A549 (cell line): ENCODE results near the gene RARB. TPM values are rescaled to one million over a fixed set of nuclear protein-coding genes. Genes with fewer than 3 reads are reported as not detected.
A peak's percentile ranks its signal among the peaks of the same experiment; 100 is the strongest.

Experiments used
- ATAC-seq, 2 experiments: fragments of 200-7000 bp in 1 of 2; fragments of >200 bp in 1 of 2; cut with Nextera tagmentation in 1 of 2; cut with Tn5 transposase in 1 of 2; 3 replicates each; pipeline versions ENCODE4 v1.8.0 to v1.9.1; 2018 to 2020; ENCODE audit warnings: mild to moderate bottlenecking in 1 of 2, moderate library complexity in 1 of 2
- CTCF ChIA-PET: fragments of 300-600 bp; sonication (Branson Sonifier 250); formaldehyde crosslinking; extraction: SDS; loops from one replicate; lab custom pipeline; 2021; ENCODE audit warnings: antibody characterized with exemption, inconsistent platforms; lab: Yijun Ruan, JAX
- POLR2A ChIA-PET: fragments of 350-600 bp; formaldehyde crosslinking; extraction: SDS; loops from one replicate; lab custom pipeline; 2021; ENCODE audit warnings: antibody characterized with exemption, inconsistent platforms; lab: Yijun Ruan, JAX
- DNase-seq, 2 experiments: peaks; one replicate each; pipeline versions ENCODE4 v3.0.0 to v3.0.0-alpha.2; 2011 to 2016; ENCODE audit warnings: low read depth in 1 of 2, low spot score in 1 of 2
- FAIRE-seq: peaks from 2 replicates; lab custom pipeline; 2011; peaks lifted over from hg19 to GRCh38; lab: Jason Lieb, UNC
- H3K27ac ChIP-seq, 2 experiments: fragments of >200 bp; sonication (Bioruptor Twin); formaldehyde crosslinking; 3 replicates each; pipeline ENCODE4 v1.5.1; 2016 to 2017
- H3K4me1 ChIP-seq: fragments of >200 bp; sonication (Bioruptor Twin); formaldehyde crosslinking; 3 replicates; pipeline ENCODE4 v1.6.1; 2016
- H3K4me2 ChIP-seq: fragments of >200 bp; sonication (Bioruptor Twin); formaldehyde crosslinking; 3 replicates; pipeline ENCODE4 v1.6.1; 2016
- H3K4me3 ChIP-seq: fragments of >200 bp; sonication (Bioruptor Twin); formaldehyde crosslinking; 3 replicates; pipeline ENCODE4 v1.5.1; 2016
- H3K9me3 ChIP-seq: fragments of >200 bp; sonication (Bioruptor Twin); formaldehyde crosslinking; 3 replicates; pipeline ENCODE4 v1.6.1; 2016
- BHLHE40 ChIP-seq: IDR thresholded peaks from 2 replicates; pipeline ENCODE4 v1.6.1; 2012; ENCODE audit warnings: low read depth, low read length, inconsistent platforms
- CEBPB ChIP-seq, 2 experiments: fragments of >200 bp in 1 of 2; sonication (Bioruptor Twin) in 1 of 2; formaldehyde crosslinking in 1 of 2; IDR thresholded peaks; 2 replicates each; pipeline ENCODE4 v1.6.1; 2012 to 2016
- CHD4 ChIP-seq: fragments of 200-600 bp; sonication (generic); IDR thresholded peaks from 2 replicates; pipeline ENCODE4 v1.6.1; 2016; ENCODE audit warnings: antibody characterized with exemption, mild to moderate bottlenecking, borderline replicate concordance
- FOSL2 ChIP-seq, 2 experiments: fragments of 450-650 bp in 1 of 2; fragments of >200 bp in 1 of 2; sonication (Bioruptor Twin) in 1 of 2; formaldehyde crosslinking; IDR thresholded peaks; 2 replicates each; pipeline versions ENCODE4 v1.5.0 to v1.6.1; 2016 to 2020; ENCODE audit warnings: mild to moderate bottlenecking in 1 of 2, moderate library complexity in 1 of 2
- FOXS1 ChIP-seq: fragments of 250-450 bp; sonication (Bioruptor Pico); IDR thresholded peaks from 2 replicates; pipeline ENCODE4 v1.5.0; 2020; ENCODE audit warnings: mild to moderate bottlenecking, moderate library complexity
- GATA3 ChIP-seq: IDR thresholded peaks from 2 replicates; pipeline ENCODE4 v1.6.1; 2012; ENCODE audit warnings: borderline replicate concordance
- HDAC2 ChIP-seq: fragments of 200-600 bp; sonication (generic); IDR thresholded peaks from 2 replicates; pipeline ENCODE4 v1.6.1; 2016
- JUNB ChIP-seq: fragments of >200 bp; sonication (Bioruptor Twin); formaldehyde crosslinking; IDR thresholded peaks from 2 replicates; pipeline ENCODE4 v1.6.1; 2016
- KDM1A ChIP-seq: fragments of 200-600 bp; sonication (generic); IDR thresholded peaks from 2 replicates; pipeline ENCODE4 v1.6.1; 2016; ENCODE audit warnings: low read depth, mild to moderate bottlenecking
- KDM5A ChIP-seq: fragments of 200-600 bp; sonication (generic); IDR thresholded peaks from 2 replicates; pipeline ENCODE4 v1.6.1; 2016; ENCODE audit warnings: antibody characterized with exemption, mild to moderate bottlenecking
- NFE2L2 ChIP-seq: fragments of 150-350 bp; conservative IDR thresholded peaks from 2 replicates; pipeline ENCODE4 v1.6.1; 2014; ENCODE audit warnings: low read length
- NR3C1 ChIP-seq: fragments of >200 bp; sonication (Bioruptor Twin); formaldehyde crosslinking; IDR thresholded peaks from 3 replicates; pipeline ENCODE4 v1.6.1; 2017
- PHF8 ChIP-seq: fragments of 200-600 bp; sonication (generic); IDR thresholded peaks from 2 replicates; pipeline ENCODE4 v1.6.1; 2016; ENCODE audit warnings: low read depth, mild to moderate bottlenecking, antibody characterized with exemption, moderate library complexity, borderline replicate concordance
- RARB ChIP-seq: fragments of 250-450 bp; sonication (Bioruptor Pico); IDR thresholded peaks from 2 replicates; pipeline ENCODE4 v1.8.0; 2021; ENCODE audit warnings: mild to moderate bottlenecking, moderate library complexity
- RFX5 ChIP-seq: fragments of 450-650 bp; IDR thresholded peaks from 2 replicates; pipeline ENCODE4 v1.7.1; 2014; ENCODE audit warnings: antibody characterized with exemption, mild to moderate bottlenecking, moderate library complexity
- RNF2 ChIP-seq: fragments of 200-600 bp; sonication (generic); IDR thresholded peaks from 2 replicates; pipeline ENCODE4 v1.6.1; 2016; ENCODE audit warnings: low read depth, mild to moderate bottlenecking, antibody characterized with exemption, moderate library complexity, borderline replicate concordance
- SMC3 ChIP-seq: fragments of >200 bp; sonication (Bioruptor Twin); formaldehyde crosslinking; IDR thresholded peaks from 3 replicates; pipeline ENCODE4 v1.6.1; 2018; ENCODE audit warnings: inconsistent platforms
- TFCP2L1 ChIP-seq: fragments of 250-450 bp; sonication (Bioruptor Pico); IDR thresholded peaks from 2 replicates; pipeline ENCODE4 v1.5.0; 2021; ENCODE audit warnings: mild to moderate bottlenecking
- TP53 ChIP-seq: fragments of 250-450 bp; sonication (Bioruptor Pico); IDR thresholded peaks from 2 replicates; pipeline ENCODE4 v1.5.0; 2021; ENCODE audit warnings: mild to moderate bottlenecking, moderate library complexity
- ZFP36 ChIP-seq: fragments of 450-650 bp; IDR thresholded peaks from 2 replicates; pipeline ENCODE4 v1.6.1; 2014; ENCODE audit warnings: borderline replicate concordance; ENCODE audit not compliant: partially characterized antibody
- WGBS: methylation state at CpG from one replicate; pipeline ENCODE4 v1.1.6; 2017; ENCODE audit errors: missing lambda C conversion rate; 5-methylcytosine and 5-hydroxymethylcytosine counted together
- polyA plus RNA-seq, 4 experiments: library from polyadenylated mRNA; depleted of rRNA in 3 of 4; stranded (reverse); fragments of >200 nt; fragmentation: RNase III in 1 of 4; extraction: RNeasy Plus Mini Kit Qiagen cat#74134 plus additional on column Dnase treatment in 1 of 4; gene quantifications; 2 replicates in 3 of 4; 3 replicates in 1 of 4; pipeline ENCODE4 v1.2.3, GENCODE V29; 2011 to 2017
- TF ChIP-seq, protein P1 (sequence below): fragments of 450-650 bp; IDR thresholded peaks from 2 replicates; pipeline ENCODE4 v1.6.1; 2014; ENCODE audit warnings: antibody characterized with exemption
- TF ChIP-seq, protein P2 (sequence below): fragments of 200-600 bp; sonication (generic); IDR thresholded peaks from 2 replicates; pipeline ENCODE4 v1.6.1; 2016; ENCODE audit warnings: antibody characterized with exemption, mild to moderate bottlenecking, moderate library complexity
- TF ChIP-seq, protein P3 (sequence below): fragments of 250-450 bp; sonication (Bioruptor Pico); IDR thresholded peaks from 2 replicates; pipeline ENCODE4 v1.5.0; 2021; ENCODE audit warnings: mild to moderate bottlenecking, moderate library complexity, borderline replicate concordance
- TF ChIP-seq, protein P4 (sequence below): fragments of >200 bp; sonication (Bioruptor Twin); formaldehyde crosslinking; IDR thresholded peaks from 2 replicates; pipeline ENCODE4 v1.6.1; 2016
- TF ChIP-seq, protein P5 (sequence below): IDR thresholded peaks from 2 replicates; pipeline ENCODE4 v1.6.1; 2012

The RARB gene
- polyA plus RNA-seq, 2 of the 4 experiments (the other 2 are of a cell fraction), result 24.5 to 30.8 TPM

DNA sequence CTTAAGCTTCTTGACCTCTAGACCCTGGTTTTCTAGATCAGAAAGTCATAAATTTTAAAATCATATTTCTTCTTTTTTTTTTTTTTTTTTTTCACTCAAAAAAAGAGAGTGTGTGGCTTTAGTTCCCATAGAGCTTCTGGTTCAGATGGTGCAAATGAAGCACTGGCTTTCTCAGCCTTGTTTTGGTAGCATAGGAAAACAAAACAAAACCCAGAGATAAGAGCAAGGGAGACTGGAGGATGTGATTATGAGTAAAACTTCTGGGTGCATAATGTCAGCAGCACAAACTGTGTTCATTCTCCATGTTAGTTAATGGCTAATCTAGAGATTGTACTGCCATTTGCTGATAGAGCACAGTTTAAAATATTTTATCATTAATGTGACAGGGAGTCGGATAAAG lies 55.4 kb downstream of the RARB start:
- ChIA-PET CTCF (no interaction called here), POLR2A (no interaction called here)
- no peak for FAIRE-seq
- Histone ChIP-seq H3K4me1 (peaks cover 29% of the 10 kb centered on the region), H3K4me3 (no peak overlapping the region), H3K4me2 (peak overlapping the region; percentile 1; the same call in 2 of the 3 replicates), H3K27ac (no peak overlapping the region; a peak in 1 of 6 replicates), H3K9me3 (no peaks in the 10 kb centered on the region; the same call in 2 of the 3 replicates)
- no peak for ATAC-seq
- 61% methylated on average over 1 of the region's 1 CpG for WGBS
- DNase-seq, result no peak
- TF ChIP-seq, protein P1, sequence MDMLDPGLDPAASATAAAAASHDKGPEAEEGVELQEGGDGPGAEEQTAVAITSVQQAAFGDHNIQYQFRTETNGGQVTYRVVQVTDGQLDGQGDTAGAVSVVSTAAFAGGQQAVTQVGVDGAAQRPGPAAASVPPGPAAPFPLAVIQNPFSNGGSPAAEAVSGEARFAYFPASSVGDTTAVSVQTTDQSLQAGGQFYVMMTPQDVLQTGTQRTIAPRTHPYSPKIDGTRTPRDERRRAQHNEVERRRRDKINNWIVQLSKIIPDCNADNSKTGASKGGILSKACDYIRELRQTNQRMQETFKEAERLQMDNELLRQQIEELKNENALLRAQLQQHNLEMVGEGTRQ, result no peak
- TF ChIP-seq RNF2 (no peak), PHF8 (no peak), RFX5 (no peak), HDAC2 (no peak), SMC3 (no peak)

DNA sequence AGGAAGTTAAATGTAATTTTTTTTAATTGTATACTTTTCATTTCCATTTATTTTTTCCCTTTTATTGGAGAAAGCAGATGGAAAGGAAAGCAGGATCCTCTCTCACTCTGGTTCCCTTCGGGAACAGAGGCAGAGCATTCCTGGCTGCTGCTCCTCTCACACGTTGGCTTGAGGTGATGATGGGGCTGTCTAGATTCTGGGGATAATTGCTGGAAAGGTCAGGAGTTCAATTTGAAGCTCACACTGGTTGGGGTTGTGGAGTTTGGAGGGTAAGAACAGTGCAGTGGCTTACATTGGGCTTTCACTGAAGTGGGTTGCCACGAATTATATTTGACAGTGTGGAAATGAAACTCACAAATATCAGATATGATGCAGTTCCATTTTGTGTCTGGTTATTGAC lies 57.6 kb downstream of the RARB start:
- H3K27ac ChIP-seq, result peak overlapping the region in 1 of 2 experiments; percentile 21; a peak in 1 of 6 replicates
- no peak overlapping the region for H3K4me3 ChIP-seq
- 56% methylated on average over 3 of the region's 3 CpGs for WGBS
- ATAC-seq (no peak), DNase-seq (no peak), FAIRE-seq (no peak)
- H3K4me2 ChIP-seq, result no peak overlapping the region
- peaks cover 12% of the 10 kb centered on the region for H3K4me1 ChIP-seq
- ChIA-PET POLR2A (no interaction called here), CTCF (no interaction called here)
- H3K9me3 ChIP-seq, result peaks cover 9% of the 10 kb centered on the region
- TF ChIP-seq CHD4 (no peak), GATA3 (no peak), FOXS1 (CRISPR knock-in tag) (no peak), NR3C1 (no peak), JUNB (no peak), ZFP36 (no peak), RARB (no peak), NFE2L2 (no peak), RNF2 (no peak), KDM1A (no peak), CEBPB (IDR thresholded peaks at IDR 0.05) (no peak)
- TF ChIP-seq, protein P1, result no peak
- TF ChIP-seq, protein P2, sequence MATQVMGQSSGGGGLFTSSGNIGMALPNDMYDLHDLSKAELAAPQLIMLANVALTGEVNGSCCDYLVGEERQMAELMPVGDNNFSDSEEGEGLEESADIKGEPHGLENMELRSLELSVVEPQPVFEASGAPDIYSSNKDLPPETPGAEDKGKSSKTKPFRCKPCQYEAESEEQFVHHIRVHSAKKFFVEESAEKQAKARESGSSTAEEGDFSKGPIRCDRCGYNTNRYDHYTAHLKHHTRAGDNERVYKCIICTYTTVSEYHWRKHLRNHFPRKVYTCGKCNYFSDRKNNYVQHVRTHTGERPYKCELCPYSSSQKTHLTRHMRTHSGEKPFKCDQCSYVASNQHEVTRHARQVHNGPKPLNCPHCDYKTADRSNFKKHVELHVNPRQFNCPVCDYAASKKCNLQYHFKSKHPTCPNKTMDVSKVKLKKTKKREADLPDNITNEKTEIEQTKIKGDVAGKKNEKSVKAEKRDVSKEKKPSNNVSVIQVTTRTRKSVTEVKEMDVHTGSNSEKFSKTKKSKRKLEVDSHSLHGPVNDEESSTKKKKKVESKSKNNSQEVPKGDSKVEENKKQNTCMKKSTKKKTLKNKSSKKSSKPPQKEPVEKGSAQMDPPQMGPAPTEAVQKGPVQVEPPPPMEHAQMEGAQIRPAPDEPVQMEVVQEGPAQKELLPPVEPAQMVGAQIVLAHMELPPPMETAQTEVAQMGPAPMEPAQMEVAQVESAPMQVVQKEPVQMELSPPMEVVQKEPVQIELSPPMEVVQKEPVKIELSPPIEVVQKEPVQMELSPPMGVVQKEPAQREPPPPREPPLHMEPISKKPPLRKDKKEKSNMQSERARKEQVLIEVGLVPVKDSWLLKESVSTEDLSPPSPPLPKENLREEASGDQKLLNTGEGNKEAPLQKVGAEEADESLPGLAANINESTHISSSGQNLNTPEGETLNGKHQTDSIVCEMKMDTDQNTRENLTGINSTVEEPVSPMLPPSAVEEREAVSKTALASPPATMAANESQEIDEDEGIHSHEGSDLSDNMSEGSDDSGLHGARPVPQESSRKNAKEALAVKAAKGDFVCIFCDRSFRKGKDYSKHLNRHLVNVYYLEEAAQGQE, result no peak

DNA sequence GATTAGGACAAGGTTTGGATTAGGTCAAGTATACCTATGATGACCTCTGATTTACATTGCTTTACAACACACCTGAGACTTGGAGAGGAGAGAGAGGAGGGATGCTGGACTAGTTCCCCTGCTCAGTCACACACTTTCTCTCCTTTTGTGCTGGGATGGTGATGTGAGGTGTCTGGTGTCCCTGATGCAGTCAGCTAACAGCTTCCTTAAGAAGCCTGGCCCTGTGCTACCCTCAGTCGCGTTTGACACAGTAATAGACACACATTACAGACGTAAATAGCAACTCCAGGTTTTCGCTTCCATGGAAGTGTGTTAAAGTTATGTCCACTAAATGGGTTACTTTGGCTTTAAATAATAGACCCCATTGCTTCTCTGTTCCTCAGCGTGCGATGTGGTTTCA lies 58.9 kb downstream of the RARB start:
- Histone ChIP-seq H3K9me3 (peaks cover 21% of the 10 kb centered on the region), H3K4me3 (no peak overlapping the region), H3K4me2 (no peak overlapping the region)
- no peak for FAIRE-seq
- DNase-seq, result no peak
- ATAC-seq, result no peak
- TF ChIP-seq TFCP2L1 (CRISPR knock-in tag) (no peak), HDAC2 (no peak), SMC3 (no peak), FOSL2 (IDR thresholded peaks at IDR 0.05) (no peak), FOSL2 (CRISPR knock-in tag; IDR thresholded peaks at IDR 0.05) (no peak), TP53 (CRISPR knock-in tag) (no peak), RNF2 (no peak), ZFP36 (no peak), BHLHE40 (no peak), KDM5A (no peak)
- TF ChIP-seq, protein P3, sequence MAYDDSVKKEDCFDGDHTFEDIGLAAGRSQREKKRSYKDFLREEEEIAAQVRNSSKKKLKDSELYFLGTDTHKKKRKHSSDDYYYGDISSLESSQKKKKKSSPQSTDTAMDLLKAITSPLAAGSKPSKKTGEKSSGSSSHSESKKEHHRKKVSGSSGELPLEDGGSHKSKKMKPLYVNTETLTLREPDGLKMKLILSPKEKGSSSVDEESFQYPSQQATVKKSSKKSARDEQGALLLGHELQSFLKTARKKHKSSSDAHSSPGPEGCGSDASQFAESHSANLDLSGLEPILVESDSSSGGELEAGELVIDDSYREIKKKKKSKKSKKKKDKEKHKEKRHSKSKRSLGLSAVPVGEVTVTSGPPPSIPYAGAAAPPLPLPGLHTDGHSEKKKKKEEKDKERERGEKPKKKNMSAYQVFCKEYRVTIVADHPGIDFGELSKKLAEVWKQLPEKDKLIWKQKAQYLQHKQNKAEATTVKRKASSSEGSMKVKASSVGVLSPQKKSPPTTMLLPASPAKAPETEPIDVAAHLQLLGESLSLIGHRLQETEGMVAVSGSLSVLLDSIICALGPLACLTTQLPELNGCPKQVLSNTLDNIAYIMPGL (CRISPR knock-in tag), result no peak
- TF ChIP-seq, protein P4, sequence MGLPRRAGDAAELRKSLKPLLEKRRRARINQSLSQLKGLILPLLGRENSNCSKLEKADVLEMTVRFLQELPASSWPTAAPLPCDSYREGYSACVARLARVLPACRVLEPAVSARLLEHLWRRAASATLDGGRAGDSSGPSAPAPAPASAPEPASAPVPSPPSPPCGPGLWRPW, result no peak
- TF ChIP-seq, protein P5, sequence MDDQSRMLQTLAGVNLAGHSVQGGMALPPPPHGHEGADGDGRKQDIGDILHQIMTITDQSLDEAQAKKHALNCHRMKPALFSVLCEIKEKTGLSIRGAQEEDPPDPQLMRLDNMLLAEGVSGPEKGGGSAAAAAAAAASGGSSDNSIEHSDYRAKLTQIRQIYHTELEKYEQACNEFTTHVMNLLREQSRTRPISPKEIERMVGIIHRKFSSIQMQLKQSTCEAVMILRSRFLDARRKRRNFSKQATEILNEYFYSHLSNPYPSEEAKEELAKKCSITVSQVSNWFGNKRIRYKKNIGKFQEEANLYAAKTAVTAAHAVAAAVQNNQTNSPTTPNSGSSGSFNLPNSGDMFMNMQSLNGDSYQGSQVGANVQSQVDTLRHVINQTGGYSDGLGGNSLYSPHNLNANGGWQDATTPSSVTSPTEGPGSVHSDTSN, result no peak
- TF ChIP-seq, all 56 proteins: peak for 0
- CTCF ChIA-PET, result no interaction called here
- no peak overlapping the region for H3K27ac ChIP-seq
- POLR2A ChIA-PET, result no interaction called here
- 73% methylated on average over 6 of the region's 6 CpGs for WGBS
- H3K4me1 ChIP-seq, result peaks cover 12% of the 10 kb centered on the region
